ENCODE data around the gene ACAD9.
"Not testable (repeated sequence)": the region's sequence is repeated elsewhere in the genome, so short reads cannot be mapped to it uniquely, and the experiment has no call there.

The ACAD9 gene

DNA sequence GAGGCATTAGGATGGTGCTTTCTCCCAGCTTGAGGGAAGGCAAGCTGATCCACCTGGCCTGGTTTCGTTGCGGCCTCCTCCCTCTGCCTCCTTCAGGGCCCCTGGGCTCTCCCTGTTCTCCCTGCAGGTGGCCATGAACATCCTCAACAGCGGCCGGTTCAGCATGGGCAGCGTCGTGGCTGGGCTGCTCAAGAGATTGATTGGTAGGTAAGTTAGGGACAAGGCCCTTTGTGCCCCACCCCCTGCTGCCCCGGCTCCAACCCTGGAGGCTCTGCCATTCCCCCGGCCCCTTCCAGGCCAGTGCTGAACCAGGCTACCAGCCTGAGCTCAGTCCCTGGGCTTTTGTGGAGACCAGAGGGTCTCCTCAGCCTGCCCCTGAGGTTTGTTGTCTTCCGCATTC is 23.0 kb downstream of the ACAD9 start:
- DNase-seq: no peak

DNA sequence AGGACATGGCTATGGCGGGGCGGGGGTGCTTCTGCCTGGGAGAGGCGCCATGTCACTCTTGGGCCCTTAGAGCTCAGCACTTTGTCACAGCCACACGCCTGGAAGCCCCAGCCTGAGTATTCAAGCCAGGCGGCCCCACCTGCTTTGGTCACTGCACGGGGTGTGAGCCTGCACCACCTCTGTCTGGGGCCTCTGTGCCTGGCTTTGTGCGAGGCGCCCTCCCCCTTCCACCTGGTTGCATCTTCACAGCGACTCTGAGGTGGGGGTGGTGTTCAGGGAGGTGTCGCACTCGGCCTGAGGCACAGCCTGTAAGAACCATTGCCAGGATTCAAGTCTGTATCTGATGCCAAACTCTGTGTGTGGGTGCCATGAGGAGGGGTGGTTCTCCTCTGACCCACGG is 24.1 kb downstream of the ACAD9 start:
- no peak for DNase-seq

- DNase-seq: no peak
These were observed 26.8 kb downstream of the ACAD9 start for GRCh38 chr3:128906031-128906803.

DNA sequence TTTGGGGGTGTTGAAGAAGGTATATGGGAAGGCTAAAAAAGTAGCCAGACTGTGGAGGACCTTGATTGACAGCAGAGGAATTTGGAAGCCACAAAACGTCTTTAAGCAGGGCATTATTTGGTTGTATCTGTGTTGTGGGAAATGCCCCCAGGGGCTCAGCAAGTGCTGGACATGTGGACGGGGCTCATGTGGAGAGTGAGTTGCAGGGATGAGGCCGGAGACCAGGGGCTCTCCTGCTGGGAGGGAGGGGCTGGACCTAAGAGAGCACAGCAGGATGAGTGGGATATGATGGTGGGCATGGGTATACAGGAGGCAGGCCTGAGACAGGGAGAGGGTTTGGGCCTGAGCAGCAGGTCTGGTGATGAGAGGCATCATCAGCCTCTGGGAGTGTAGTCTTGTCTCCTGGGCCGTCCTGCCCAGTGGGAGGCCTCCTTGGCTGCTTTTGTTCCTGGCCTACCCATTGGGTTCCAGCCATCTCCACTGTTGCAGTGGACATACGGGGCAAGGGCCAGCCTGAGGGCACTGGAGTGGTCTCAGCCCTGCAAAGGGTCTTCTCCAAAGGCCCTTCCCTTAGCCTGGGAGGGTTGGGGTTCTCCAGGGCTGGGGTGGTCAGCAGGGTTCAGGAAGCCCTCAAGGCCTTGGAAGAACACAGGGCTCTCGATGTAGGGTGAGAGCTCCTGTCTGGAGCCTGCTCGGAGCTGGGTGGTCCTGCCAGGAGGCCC is 27.5 kb downstream of the ACAD9 start:
- no peak for DNase-seq

DNA sequence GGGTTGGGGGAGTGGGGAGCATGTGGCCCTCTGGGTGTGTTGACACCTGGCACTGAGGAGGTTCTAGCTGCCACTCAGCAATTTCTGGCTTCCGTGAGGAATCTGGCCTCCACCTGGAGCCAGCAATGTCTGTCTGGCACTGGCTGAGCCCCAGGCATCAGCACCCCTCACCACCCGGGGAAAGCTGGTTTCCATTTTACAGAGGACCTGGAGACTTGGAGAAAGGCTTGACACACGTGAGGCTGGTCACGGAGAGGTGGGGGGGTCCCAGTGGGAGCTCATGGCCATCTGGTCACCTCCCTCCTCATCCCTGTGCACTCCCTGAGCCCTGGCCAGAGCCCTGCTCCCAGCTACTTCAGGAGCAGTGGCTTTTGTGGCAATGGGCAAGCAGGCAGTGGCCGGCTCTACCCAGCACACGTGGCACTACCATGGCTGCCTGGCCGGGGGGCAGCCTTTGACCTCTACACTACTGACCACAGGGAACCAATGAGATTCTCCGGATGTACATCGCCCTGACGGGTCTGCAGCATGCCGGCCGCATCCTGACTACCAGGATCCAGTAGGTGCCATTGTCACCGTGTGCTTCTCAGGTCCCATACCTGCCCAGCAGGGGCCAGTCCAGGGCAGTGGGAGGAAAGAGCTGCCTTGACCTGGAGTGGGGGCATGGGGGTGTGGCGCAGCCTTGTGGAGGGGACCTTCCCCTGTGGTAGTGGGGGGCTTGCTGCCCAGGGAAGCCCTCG is 28.5 kb downstream of the ACAD9 start:
- no peak for DNase-seq

DNA sequence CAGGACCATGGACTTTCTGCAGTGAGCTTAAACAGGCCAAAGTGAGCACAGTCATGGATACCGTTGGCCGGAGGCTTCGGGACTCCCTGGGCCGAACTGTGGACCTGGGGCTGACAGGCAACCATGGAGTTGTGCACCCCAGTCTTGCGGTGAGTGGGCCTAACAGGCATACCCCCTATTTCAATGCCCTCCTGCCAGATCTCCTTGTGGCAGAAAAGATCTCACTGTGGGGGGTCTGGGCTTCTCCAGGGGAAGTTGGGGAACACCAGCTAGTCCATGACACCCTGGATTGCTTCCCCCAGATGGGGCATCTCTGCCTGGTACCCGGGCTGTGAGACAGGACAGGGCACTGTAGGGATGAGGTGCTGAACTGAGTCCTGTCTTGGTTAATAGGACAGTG is 29.5 kb downstream of the ACAD9 start:
- DNase-seq: no peak

GRCh38 chr3:128910006-128910405 is 30.6 kb downstream of the ACAD9 start:
- DNase-seq: no peak

DNA sequence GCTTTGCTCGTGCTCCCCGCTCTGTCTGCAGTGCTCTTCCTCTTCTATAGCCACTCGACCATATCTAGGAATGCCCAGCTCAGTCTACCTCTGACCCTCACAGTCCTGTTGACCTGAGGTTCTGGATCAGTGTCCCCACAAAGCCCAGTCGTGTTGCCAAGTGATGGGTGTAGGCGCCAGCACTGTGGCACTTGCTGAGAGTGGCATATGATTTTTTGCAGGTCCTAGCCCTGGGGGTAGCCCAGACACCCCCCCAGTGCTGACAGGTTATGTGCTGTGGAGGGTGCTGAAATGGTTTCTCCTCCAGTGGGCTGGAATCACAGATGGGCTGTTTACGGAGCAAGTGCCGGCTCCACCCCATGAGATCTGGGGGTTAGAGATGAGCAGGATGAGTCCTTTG is 32.5 kb downstream of the ACAD9 start:
- no peak for DNase-seq

DNA sequence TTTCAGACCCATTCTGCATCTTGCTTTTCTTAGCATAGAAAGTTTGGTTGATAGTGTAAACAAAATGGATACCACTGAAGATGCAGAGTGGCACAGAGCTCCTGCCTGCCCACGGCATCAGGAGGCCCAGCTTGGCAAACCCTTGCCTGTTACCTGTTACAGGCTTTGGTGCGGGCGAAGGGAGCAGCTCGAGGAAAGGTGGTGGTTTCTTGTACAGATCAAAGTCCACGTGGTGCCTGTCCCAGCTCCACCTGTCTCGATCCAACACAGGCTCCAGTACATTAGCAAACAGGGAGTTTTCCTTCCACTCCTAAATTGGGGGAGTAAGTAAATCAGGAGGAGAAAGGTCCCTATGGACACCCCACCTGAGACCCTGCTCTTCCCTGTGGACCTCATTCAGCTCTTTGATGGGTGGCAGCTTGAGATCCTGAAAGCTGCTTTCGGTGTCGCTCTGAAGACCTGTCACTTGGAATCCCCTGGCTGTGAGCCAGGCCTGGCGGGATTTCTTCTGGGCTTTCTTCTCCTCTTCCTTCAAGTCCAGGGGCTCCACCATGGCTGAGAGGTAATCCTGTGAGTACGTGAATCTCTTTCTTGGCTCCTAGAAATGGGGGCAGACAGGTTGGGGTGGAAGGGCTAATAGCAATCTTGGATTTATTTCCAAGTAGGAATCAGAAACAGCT is 35.7 kb downstream of the ACAD9 start:
- no peak for DNase-seq

GRCh38 chr3:128917291-128917690 is 37.9 kb downstream of the ACAD9 start:
- no peak for DNase-seq

DNA sequence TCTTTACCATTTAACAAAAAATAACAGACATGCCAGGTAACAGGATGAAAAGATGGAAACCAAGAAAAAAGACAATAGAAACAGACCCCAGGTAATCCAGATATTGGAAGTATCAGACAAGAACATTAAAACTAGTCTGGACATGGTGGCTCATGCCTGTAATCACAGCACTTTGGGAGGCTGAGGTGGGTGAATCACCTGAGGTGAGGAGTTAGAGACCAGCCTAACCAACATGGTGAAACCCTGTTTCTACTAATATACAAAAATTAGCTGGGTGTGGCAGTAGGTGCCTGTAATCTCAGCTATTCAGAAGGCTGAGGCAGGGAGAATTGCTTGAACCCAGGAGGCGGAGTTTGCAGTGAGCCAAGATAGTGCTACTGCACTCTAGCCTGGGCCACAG is 40.6 kb downstream of the ACAD9 start:
- DNase-seq: no peak

- no peak for DNase-seq
These were observed 43.5 kb downstream of the ACAD9 start for GRCh38 chr3:128922804-128923459.

DNA sequence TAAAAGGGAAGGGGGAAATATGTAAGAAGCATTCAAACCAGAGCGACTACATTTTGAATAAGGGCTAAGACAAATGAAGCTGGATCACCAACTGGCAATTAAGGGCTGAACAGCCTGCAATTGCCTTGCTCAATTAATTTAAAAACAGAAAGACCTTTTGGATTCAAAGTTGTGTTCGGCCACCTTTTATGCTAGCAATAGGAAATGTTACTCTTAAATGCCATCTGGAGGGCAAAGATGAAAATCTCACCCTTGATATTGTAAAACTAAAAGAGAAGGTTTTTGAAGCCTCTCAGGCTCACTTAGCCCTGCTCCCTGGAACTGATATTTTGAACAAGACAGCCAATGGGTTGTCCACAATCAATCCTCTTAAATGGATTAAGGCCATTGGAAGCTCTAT is 44.2 kb downstream of the ACAD9 start:
- DNase-seq: no peak

DNA sequence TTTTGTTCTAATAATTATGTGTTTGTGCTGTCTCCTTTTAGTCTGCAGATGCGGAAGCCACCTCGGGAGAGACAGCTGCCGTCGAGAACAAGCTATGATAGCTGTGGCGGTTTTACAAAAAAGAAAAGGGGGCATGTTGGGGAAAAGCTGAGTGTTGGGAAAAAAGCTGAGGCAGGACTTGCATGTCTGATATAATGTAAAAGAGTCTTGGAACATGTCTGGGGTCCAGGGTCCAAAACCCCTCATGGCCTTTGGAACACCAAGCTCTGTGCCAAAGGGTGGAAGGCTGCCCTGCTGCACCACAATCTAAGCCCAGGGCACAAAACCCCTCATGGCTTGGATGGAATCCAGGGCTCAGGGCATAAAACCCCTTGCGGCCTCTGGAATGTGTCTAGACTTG is 44.6 kb downstream of the ACAD9 start:
- DNase-seq: not testable (repeated sequence)

- DNase-seq: no peak
These were observed 49.9 kb downstream of the ACAD9 start for GRCh38 chr3:128929364-128929763.

GRCh38 chr3:128931046-128931445 is 51.6 kb downstream of the ACAD9 start:
- no peak for DNase-seq

GRCh38 chr3:128932516-128933212 is 53.2 kb downstream of the ACAD9 start:
- no peak for DNase-seq

DNA sequence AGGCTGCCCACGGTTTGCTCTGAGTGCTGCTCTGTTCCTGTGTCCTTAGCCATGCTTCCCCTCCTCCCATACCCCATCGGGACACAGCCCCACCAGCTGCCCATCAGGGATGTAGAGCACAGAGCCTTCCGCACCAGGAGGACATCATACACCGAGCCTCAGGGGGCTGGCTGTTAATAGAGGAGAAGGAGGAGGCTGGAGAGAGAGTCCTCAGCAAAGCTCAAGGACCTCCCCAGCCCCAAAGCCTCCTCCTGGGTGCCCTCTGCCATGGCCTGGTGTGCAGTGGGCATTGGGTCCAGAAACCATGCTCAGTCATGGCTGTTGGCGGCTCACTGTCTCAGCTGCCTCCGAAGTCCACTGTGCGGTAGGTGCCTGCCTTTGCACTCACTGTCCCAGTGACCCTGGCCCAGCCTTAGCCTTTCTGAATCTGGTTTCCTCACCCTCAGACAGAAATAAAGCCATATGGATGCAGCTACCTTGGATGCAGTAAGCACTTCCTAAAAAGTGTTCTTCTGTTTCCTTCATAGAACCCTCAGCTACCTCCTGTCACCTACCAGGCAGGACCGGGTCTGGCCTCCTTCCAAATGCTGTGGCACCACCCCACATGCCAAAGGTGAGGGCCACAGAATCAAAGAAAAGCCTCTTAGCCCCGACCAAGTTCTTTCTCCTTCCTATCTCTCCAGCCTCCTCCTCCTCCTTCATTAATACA is 53.9 kb downstream of the ACAD9 start:
- DNase-seq: no peak

DNA sequence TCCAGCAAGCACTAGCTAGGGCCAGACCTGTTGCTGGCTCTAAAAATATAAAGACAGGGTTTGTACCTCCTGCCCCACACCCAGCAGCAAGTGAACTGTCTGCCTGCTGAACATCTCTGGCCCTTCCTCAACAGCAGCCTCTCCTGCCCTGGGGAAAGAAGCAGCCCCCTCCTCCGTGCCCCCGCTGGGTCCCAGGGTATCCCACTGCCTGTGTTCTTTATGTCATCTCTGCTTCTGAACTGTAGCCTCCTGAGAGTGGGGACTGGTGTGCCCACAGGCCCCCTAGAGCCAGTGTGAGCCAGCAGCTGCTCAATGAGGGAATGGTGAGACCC is 54.5 kb downstream of the ACAD9 start:
- no peak for DNase-seq

DNA sequence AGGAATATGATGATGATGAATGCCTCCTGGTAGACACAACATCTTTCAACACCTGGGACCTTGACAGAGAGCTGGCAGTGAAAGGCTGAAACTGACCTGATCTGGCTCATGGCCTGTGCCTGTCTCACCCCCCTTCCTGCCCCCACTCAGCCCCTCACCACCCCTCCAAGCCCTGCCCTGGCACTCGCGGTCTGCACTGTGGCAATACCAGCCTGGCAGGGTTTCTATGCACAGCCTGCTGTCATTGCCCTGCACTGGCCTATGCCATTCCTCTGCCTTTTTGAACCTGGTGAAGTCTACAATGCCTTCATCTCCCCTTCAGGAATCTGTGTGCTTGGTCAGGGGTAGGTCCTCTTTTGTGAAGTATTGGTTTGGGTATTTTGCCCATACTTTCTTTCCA is 56.5 kb downstream of the ACAD9 start:
- no peak for DNase-seq

DNA sequence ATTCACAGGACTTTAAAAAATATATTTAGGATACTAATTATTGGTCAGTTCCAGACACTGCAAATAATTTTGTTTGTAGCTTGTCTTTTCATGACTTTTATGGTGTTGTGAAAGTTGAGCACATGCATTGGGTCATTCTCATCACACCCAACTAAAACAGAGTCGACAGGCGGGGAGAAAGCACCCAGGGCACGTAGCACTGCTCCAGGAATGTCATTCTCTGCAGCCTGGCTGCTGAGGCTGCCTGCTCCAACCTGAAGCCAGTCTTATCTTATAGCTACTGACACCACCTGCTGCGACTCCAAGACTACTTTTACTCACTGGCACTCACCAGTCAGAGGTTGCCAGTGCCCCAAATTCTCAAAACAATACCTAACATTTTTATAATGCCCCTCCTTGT is 56.9 kb downstream of the ACAD9 start:
- no peak for DNase-seq

DNA sequence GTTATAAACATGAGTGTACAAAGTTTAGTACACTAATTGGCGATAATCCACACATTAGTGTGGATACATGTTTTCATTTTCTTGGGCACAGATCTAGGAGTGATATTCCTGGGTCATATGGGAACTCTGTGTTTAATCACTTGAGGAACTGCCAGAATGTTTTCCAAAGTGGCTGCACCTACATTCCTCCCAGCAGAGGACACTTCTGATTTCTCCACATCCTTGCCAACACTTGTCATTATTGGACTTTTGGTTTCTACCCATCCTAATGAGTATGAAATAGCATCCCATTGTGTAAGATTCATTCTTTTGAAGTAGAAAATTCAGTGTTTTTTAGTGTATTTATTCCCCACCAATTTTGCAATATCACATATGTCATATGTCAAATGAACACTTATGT is 60.8 kb downstream of the ACAD9 start:
- DNase-seq: no peak
